HEK293T (cell line): ENCODE measurements around the gene HLCS.

Experiments
- BHLHE40 ChIP-seq: fragments of 450-650 bp; IDR thresholded peaks from 2 replicates; pipeline ENCODE4 v1.6.1; 2016; ENCODE audit warnings: mild to moderate bottlenecking, moderate library complexity, borderline replicate concordance
- CTBP1 ChIP-seq: fragments of 450-650 bp; IDR thresholded peaks from 2 replicates; pipeline ENCODE4 v1.6.1; 2016; ENCODE audit warnings: borderline replicate concordance
- FOXA1 ChIP-seq: fragments of 450-650 bp; IDR thresholded peaks from 2 replicates; pipeline ENCODE4 v1.6.1; 2016; ENCODE audit warnings: mild to moderate bottlenecking
- FOXK2 ChIP-seq: fragments of 450-650 bp; IDR thresholded peaks from 2 replicates; pipeline ENCODE4 v1.6.1; 2016; ENCODE audit warnings: mild to moderate bottlenecking
- FOXM1 ChIP-seq: fragments of 450-650 bp; IDR thresholded peaks from 2 replicates; pipeline ENCODE4 v1.6.1; 2017; ENCODE audit warnings: mild to moderate bottlenecking, borderline replicate concordance
- HDGF ChIP-seq: fragments of 450-650 bp; IDR thresholded peaks from 2 replicates; pipeline ENCODE4 v1.6.1; 2017; ENCODE audit warnings: antibody characterized with exemption, borderline replicate concordance
- SP1 ChIP-seq: fragments of 450-650 bp; IDR thresholded peaks from 2 replicates; pipeline ENCODE4 v1.6.1; 2017
- SUZ12 ChIP-seq: fragments of 450-650 bp; IDR thresholded peaks from 2 replicates; pipeline ENCODE4 v1.6.1; 2016; ENCODE audit warnings: mild to moderate bottlenecking
- TARDBP ChIP-seq: fragments of 450-650 bp; IDR thresholded peaks from 2 replicates; pipeline ENCODE4 v1.6.1; 2016

DNA sequence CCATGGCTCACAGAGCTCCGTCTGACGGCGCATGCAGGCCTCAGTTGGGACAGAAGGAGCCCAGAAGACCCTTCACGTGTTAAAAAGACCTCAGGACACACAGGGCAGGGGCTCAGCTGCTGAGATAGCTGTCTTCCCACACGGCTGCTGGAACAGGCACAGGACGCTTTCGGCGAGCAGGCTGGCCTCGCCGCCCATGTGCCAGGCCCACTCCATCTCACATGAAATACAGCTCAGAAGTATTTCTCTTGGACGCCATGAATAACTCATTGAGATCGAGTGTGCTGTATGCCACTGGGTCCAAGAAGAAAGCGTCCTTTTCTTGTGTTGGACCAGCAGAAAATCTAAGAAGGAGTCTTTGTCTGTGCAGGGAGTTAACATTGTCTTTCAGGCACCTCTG, 198.0 kb downstream of the HLCS start:
- TF ChIP-seq SP1 (no peak), HDGF (no peak), FOXK2 (no peak), FOXA1 (no peak), BHLHE40 (no peak), CTBP1 (no peak), FOXM1 (no peak), SUZ12 (no peak), TARDBP (no peak)
